ENCODE results near the gene COA7.
A peak's percentile ranks its signal among the peaks of the same experiment; 100 is the strongest.
"Not testable (repeated sequence)": the region's sequence is repeated elsewhere in the genome, so short reads cannot be mapped to it uniquely, and the experiment has no call there.

Gene COA7

GRCh38 chr1:52702886-52703787 is 5.0 kb upstream of the COA7 start:
- peak; percentile 90 for DNase-seq

- no peak for DNase-seq
These were observed 2.5 kb downstream of the COA7 start for GRCh38 chr1:52695627-52696026.

GRCh38 chr1:52693843-52694242 is 4.3 kb downstream of the COA7 start:
- DNase-seq = no peak

GRCh38 chr1:52693351-52693750 is 4.8 kb downstream of the COA7 start:
- DNase-seq = not testable (repeated sequence)

- no peak for DNase-seq
These were observed 5.5 kb downstream of the COA7 start for GRCh38 chr1:52692697-52693096.

GRCh38 chr1:52691821-52692220 is 6.3 kb downstream of the COA7 start:
- no peak for DNase-seq

- no peak for DNase-seq
These were observed 11.3 kb downstream of the COA7 start for GRCh38 chr1:52686830-52687229.

GRCh38 chr1:52686261-52686751 is 11.8 kb downstream of the COA7 start:
- DNase-seq = peak; percentile 81 to 83

- DNase-seq = no peak
These were observed 13.6 kb downstream of the COA7 start for GRCh38 chr1:52684545-52684944.

GRCh38 chr1:52683367-52683940 is 14.7 kb downstream of the COA7 start:
- DNase-seq = no peak

- no peak for DNase-seq
These were observed 17.0 kb downstream of the COA7 start for GRCh38 chr1:52681136-52681535.

GRCh38 chr1:52680353-52680752 is 17.8 kb downstream of the COA7 start:
- DNase-seq = no peak

GRCh38 chr1:52679498-52679897 is 18.6 kb downstream of the COA7 start:
- DNase-seq = no peak

GRCh38 chr1:52679048-52679447 is 19.1 kb downstream of the COA7 start:
- DNase-seq = no peak

- no peak for DNase-seq
These were observed 20.9 kb downstream of the COA7 start for GRCh38 chr1:52677076-52677806.

- DNase-seq = no peak
These were observed 21.8 kb downstream of the COA7 start for GRCh38 chr1:52676249-52676903.

- DNase-seq = no peak
These were observed 23.4 kb downstream of the COA7 start for GRCh38 chr1:52674497-52675384.

GRCh38 chr1:52673513-52673912 is 24.6 kb downstream of the COA7 start:
- no peak for DNase-seq

GRCh38 chr1:52672946-52673345 is 25.2 kb downstream of the COA7 start:
- no peak for DNase-seq

GRCh38 chr1:52670604-52671003 is 27.5 kb downstream of the COA7 start:
- DNase-seq = no peak

- no peak for DNase-seq
These were observed 28.5 kb downstream of the COA7 start for GRCh38 chr1:52669696-52670095.

- no peak for DNase-seq
These were observed 29.4 kb downstream of the COA7 start for GRCh38 chr1:52668711-52669110.

Data from CD4-positive, alpha-beta T cell treated with Interleukin-4 for 1 hour (primary cell).